HepG2 (cell line): Measurements from ENCODE around the gene AAMP. TPM values are rescaled to one million over a fixed set of nuclear protein-coding genes. Genes with fewer than 3 reads are reported as not detected.

ENCODE experiments used
- ARHGAP35 ChIP-seq: sonication (generic); formaldehyde crosslinking; IDR thresholded peaks from 2 replicates; pipeline ENCODE4 v1.9.0; 2022; ENCODE audit warnings: mild to moderate bottlenecking, inconsistent platforms, moderate library complexity, missing genetic modification reagents, borderline replicate concordance
- CCAR2 ChIP-seq: fragments of 200-400 bp; formaldehyde crosslinking; optimal IDR thresholded peaks from 2 replicates; pipeline ENCODE3; 2018; ENCODE audit warnings: low read depth, mild to moderate bottlenecking, low read length, moderate library complexity
- FOXK2 ChIP-seq: fragments of 450-650 bp; IDR thresholded peaks from 2 replicates; pipeline ENCODE4 v1.6.1; 2016
- HDAC2 ChIP-seq: sonication (generic); formaldehyde crosslinking; IDR thresholded peaks from 2 replicates; pipeline ENCODE4 v1.4.0; 2020; ENCODE audit warnings: missing genetic modification reagents
- HNF4A ChIP-seq: sonication (generic); formaldehyde crosslinking; IDR thresholded peaks from 2 replicates; pipeline ENCODE4 v1.4.0; 2020; ENCODE audit warnings: missing genetic modification reagents
- HOMEZ ChIP-seq: IDR thresholded peaks from 2 replicates; pipeline ENCODE4 v1.6.1; 2016; ENCODE audit warnings: low read depth
- MAX ChIP-seq: IDR thresholded peaks from 2 replicates; pipeline ENCODE4 v1.6.1; 2012; ENCODE audit warnings: inconsistent platforms
- NFYB ChIP-seq: sonication (generic); formaldehyde crosslinking; IDR thresholded peaks from 2 replicates; pipeline ENCODE4 v1.4.0; 2020; ENCODE audit warnings: missing genetic modification reagents
- RERE ChIP-seq: IDR thresholded peaks from 2 replicates; pipeline ENCODE4 v1.6.1; 2016; ENCODE audit warnings: low read depth, missing genetic modification reagents, missing compliant biosample characterization
- ZBTB1 ChIP-seq: sonication (generic); formaldehyde crosslinking; IDR thresholded peaks from 2 replicates; pipeline ENCODE4 v1.4.0; 2020; ENCODE audit warnings: missing genetic modification reagents, borderline replicate concordance
- ZMYM3 ChIP-seq: sonication (generic); formaldehyde crosslinking; IDR thresholded peaks from 2 replicates; pipeline ENCODE4 v1.5.1; 2020; ENCODE audit warnings: mild to moderate bottlenecking, missing genetic modification reagents
- ZMYM4 ChIP-seq: sonication (generic); formaldehyde crosslinking; IDR thresholded peaks from 2 replicates; pipeline ENCODE4 v1.8.1; 2023; ENCODE audit warnings: mild to moderate bottlenecking, missing genetic modification reagents
- ZNF10 ChIP-seq: sonication (generic); formaldehyde crosslinking; IDR thresholded peaks from 2 replicates; pipeline ENCODE4 v1.4.0; 2020; ENCODE audit warnings: mild to moderate bottlenecking, low read depth, missing genetic modification reagents, borderline replicate concordance
- ZNF670 ChIP-seq: sonication (generic); formaldehyde crosslinking; IDR thresholded peaks from 2 replicates; pipeline ENCODE4 v1.8.0; 2022; ENCODE audit warnings: mild to moderate bottlenecking, missing genetic modification reagents, borderline replicate concordance
- ZNF678 ChIP-seq: sonication (generic); formaldehyde crosslinking; IDR thresholded peaks from 2 replicates; pipeline ENCODE4 v1.4.0; 2020; ENCODE audit warnings: mild to moderate bottlenecking, missing genetic modification reagents
- ZNF737 ChIP-seq: sonication (generic); formaldehyde crosslinking; IDR thresholded peaks from 2 replicates; pipeline ENCODE4 v1.5.0; 2020; ENCODE audit warnings: missing genetic modification reagents, mild to moderate bottlenecking, borderline replicate concordance
- ZNF777 ChIP-seq: sonication (generic); formaldehyde crosslinking; IDR thresholded peaks from 2 replicates; pipeline ENCODE4 v1.4.0; 2020; ENCODE audit warnings: missing genetic modification reagents
- polyA plus RNA-seq, 8 experiments: library from polyadenylated mRNA; depleted of rRNA in 3 of 8; stranded (reverse) in 7 of 8; unstranded in 1 of 8; fragments of >200 nt; fragmentation: Illumina TruSeq in 4 of 8; extraction: Trizol in 4 of 8; gene quantifications; 2 replicates each; pipeline versions ENCODE4 v1.2.1 to v1.2.3, GENCODE V29; 2011 to 2016; ENCODE audit warnings: low read depth in 4 of 8, missing spikeins in 1 of 8, mixed read lengths in 1 of 8; ENCODE audit not compliant: insufficient read depth in 1 of 8
- total RNA-seq, 5 experiments: library from RNA; depleted of rRNA; stranded (reverse); fragments of >200 nt; fragmentation: Illumina TruSeq; extraction: Trizol; gene quantifications; 2 replicates each; pipeline ENCODE4 v1.2.3, GENCODE V29; 2016; ENCODE audit warnings: low read depth in 1 of 5
- TF ChIP-seq, protein P1 (sequence below): IDR thresholded peaks from 2 replicates; pipeline ENCODE4 v1.6.1; 2012; ENCODE audit warnings: low read length, improper control_type of control experiment
- TF ChIP-seq, protein P2 (sequence below): conservative IDR thresholded peaks from 2 replicates; pipeline ENCODE4 v1.6.1; 2018; ENCODE audit warnings: missing genetic modification reagents

The AAMP gene
- total and polyA plus RNA-seq, 2 of the 13 experiments (the other 11 are each of a cell fraction or from before 2014, with no cell fraction given): 110 to 186 TPM

GRCh38 chr2:218272531-218273212 is 2.7 kb upstream of the AAMP start (continued):
- TF ChIP-seq CCAR2 (no peak), ARHGAP35 (CRISPR knock-in tag) (no peak), ZNF737 (CRISPR knock-in tag) (no peak), ZNF670 (CRISPR knock-in tag) (no peak), HDAC2 (CRISPR knock-in tag) (no peak), HNF4A (CRISPR knock-in tag) (peak; percentile 21; the same call in 1 of the 2 replicates), ZNF777 (peak; percentile 43; the same call in 1 of the 2 replicates), MAX (no peak), ZBTB1 (CRISPR knock-in tag) (no peak), ZNF678 (no peak), HOMEZ (peak; percentile 79), FOXK2 (no peak), ZNF10 (CRISPR knock-in tag) (no peak), ZMYM3 (CRISPR knock-in tag) (no peak), RERE (CRISPR knock-in tag) (no peak), NFYB (no peak), ZMYM4 (CRISPR knock-in tag) (no peak)
- TF ChIP-seq, protein P1, sequence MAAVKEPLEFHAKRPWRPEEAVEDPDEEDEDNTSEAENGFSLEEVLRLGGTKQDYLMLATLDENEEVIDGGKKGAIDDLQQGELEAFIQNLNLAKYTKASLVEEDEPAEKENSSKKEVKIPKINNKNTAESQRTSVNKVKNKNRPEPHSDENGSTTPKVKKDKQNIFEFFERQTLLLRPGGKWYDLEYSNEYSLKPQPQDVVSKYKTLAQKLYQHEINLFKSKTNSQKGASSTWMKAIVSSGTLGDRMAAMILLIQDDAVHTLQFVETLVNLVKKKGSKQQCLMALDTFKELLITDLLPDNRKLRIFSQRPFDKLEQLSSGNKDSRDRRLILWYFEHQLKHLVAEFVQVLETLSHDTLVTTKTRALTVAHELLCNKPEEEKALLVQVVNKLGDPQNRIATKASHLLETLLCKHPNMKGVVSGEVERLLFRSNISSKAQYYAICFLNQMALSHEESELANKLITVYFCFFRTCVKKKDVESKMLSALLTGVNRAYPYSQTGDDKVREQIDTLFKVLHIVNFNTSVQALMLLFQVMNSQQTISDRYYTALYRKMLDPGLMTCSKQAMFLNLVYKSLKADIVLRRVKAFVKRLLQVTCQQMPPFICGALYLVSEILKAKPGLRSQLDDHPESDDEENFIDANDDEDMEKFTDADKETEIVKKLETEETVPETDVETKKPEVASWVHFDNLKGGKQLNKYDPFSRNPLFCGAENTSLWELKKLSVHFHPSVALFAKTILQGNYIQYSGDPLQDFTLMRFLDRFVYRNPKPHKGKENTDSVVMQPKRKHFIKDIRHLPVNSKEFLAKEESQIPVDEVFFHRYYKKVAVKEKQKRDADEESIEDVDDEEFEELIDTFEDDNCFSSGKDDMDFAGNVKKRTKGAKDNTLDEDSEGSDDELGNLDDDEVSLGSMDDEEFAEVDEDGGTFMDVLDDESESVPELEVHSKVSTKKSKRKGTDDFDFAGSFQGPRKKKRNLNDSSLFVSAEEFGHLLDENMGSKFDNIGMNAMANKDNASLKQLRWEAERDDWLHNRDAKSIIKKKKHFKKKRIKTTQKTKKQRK: no peak
- TF ChIP-seq, protein P2, sequence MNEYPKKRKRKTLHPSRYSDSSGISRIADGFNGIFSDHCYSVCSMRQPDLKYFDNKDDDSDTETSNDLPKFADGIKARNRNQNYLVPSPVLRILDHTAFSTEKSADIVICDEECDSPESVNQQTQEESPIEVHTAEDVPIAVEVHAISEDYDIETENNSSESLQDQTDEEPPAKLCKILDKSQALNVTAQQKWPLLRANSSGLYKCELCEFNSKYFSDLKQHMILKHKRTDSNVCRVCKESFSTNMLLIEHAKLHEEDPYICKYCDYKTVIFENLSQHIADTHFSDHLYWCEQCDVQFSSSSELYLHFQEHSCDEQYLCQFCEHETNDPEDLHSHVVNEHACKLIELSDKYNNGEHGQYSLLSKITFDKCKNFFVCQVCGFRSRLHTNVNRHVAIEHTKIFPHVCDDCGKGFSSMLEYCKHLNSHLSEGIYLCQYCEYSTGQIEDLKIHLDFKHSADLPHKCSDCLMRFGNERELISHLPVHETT: no peak
